HCT116 (cell line): Measurements from ENCODE around the gene DLST. TPM values are rescaled to one million over a fixed set of nuclear protein-coding genes. Genes with fewer than 3 reads are reported as not detected.
A peak's percentile ranks its signal among the peaks of the same experiment; 100 is the strongest.

Experiments
- ATAC-seq: fragments of 200-7000 bp; cut with Tn5 transposase; 2 replicates; pipeline ENCODE4 v1.9.1; 2020; ENCODE audit warnings: mild to moderate bottlenecking, moderate library complexity
- BruUV-seq: library from RNA; stranded (reverse); fragments of 400-500 nt; replicated peaks from 2 replicates; lab custom pipeline; 2021; lab: Mats Ljungman, UMichigan
- CTCF ChIA-PET: fragments of 300-600 bp; sonication (Branson Sonifier 250); formaldehyde crosslinking; loops from one replicate; lab custom pipeline; 2021; ENCODE audit warnings: antibody characterized with exemption; lab: Charles Lee
- POLR2A ChIA-PET: fragments of 300-600, 350-600 bp; sonication (Branson Sonifier 250); formaldehyde crosslinking; loops from one replicate; lab custom pipeline; 2021; ENCODE audit warnings: antibody characterized with exemption; lab: Charles Lee
- RAD21 ChIA-PET, 2 experiments: fragments of 300-600 bp; sonication (Branson Sonifier 250); formaldehyde crosslinking; loops; one replicate each; lab custom pipeline; 2023; ENCODE audit warnings: low total read pairs in 2 of 2; ENCODE audit not compliant: uncharacterized antibody in 2 of 2, unreplicated experiment in 2 of 2, low non-redundant PET in 1 of 2; lab: Charles Lee
- DNase-seq: peaks from one replicate; pipeline ENCODE4 v3.0.0-alpha.2; 2010; ENCODE audit warnings: low read depth, low spot score
- H2AFZ ChIP-seq: fragments of 200-600 bp; shearing (Covaris generic), sonication (generic); 2 replicates; pipeline ENCODE4 v1.6.1; 2017; ENCODE audit warnings: low read depth, mixed run types, mixed read lengths, antibody characterized with exemption, low read length; ENCODE audit not compliant: poor library complexity, severe bottlenecking
- H3K27ac ChIP-seq: 2 replicates; pipeline ENCODE4 v1.5.1; 2012; ENCODE audit warnings: low read depth, low read length
- H3K27me3 ChIP-seq: fragments of 200-600 bp; sonication (generic); 2 replicates; pipeline ENCODE4 v1.6.1; 2016; ENCODE audit warnings: mixed run types, low read length, mixed read lengths; ENCODE audit not compliant: insufficient read depth
- H3K36me3 ChIP-seq, 2 experiments: fragments of 200-500 bp in 1 of 2; fragments of 200-600 bp in 1 of 2; sonication (Bioruptor generic) in 1 of 2; sonication (generic) in 1 of 2; 2 replicates each; pipeline versions ENCODE4 v1.5.1 to v1.6.1; 2014 to 2016; ENCODE audit warnings: low read length in 2 of 2, inconsistent platforms in 1 of 2, mixed read lengths in 1 of 2, mixed run types in 1 of 2; ENCODE audit not compliant: insufficient read depth in 2 of 2, control insufficient read depth in 1 of 2
- H3K4me1 ChIP-seq, 2 experiments: fragments of 200-600 bp in 1 of 2; sonication (generic) in 1 of 2; 2 replicates each; pipeline versions ENCODE4 v1.5.1 to v1.6.1; 2012 to 2017; ENCODE audit warnings: low read length in 2 of 2, inconsistent platforms in 1 of 2, mild to moderate bottlenecking in 1 of 2, mixed read lengths in 1 of 2, mixed run types in 1 of 2, moderate library complexity in 1 of 2; ENCODE audit not compliant: insufficient read depth in 2 of 2, control insufficient read depth in 1 of 2
- H3K4me2 ChIP-seq: fragments of 200-600 bp; sonication (generic); 2 replicates; pipeline ENCODE4 v1.6.1; 2017; ENCODE audit warnings: mixed run types, low read length, mixed read lengths
- H3K4me3 ChIP-seq, 2 experiments: fragments of 200-600 bp in 1 of 2; sonication (generic) in 1 of 2; replicated peaks in 1 of 2; 2 replicates each; pipeline ENCODE4 v1.5.1; 2011 to 2016; ENCODE audit warnings: low read length in 2 of 2, control low read depth in 1 of 2, low read depth in 1 of 2, mild to moderate bottlenecking in 1 of 2, mixed read lengths in 1 of 2, mixed run types in 1 of 2
- H3K79me2 ChIP-seq: fragments of 200-600 bp; sonication (generic); 2 replicates; pipeline ENCODE4 v1.6.1; 2017; ENCODE audit warnings: mild to moderate bottlenecking, mixed run types, low read length, moderate library complexity, mixed read lengths; ENCODE audit not compliant: insufficient read depth
- H3K9ac ChIP-seq: fragments of 200-600 bp; sonication (generic); 2 replicates; pipeline ENCODE4 v1.6.1; 2016; ENCODE audit warnings: low read length, mixed read lengths
- H3K9me2 ChIP-seq: fragments of 200-600 bp; sonication (generic), shearing (Covaris generic); 2 replicates; pipeline ENCODE4 v1.6.1; 2017; ENCODE audit warnings: mixed run types, mild to moderate bottlenecking, moderate library complexity; ENCODE audit not compliant: insufficient read depth
- H3K9me3 ChIP-seq, 2 experiments: fragments of 200-500 bp in 1 of 2; fragments of 200-600 bp in 1 of 2; sonication (Bioruptor generic) in 1 of 2; sonication (generic) in 1 of 2; 2 replicates each; pipeline ENCODE4 v1.6.1; 2014 to 2017; ENCODE audit warnings: low read length in 2 of 2, mixed read lengths in 2 of 2, inconsistent platforms in 1 of 2, low read depth in 1 of 2, mild to moderate bottlenecking in 1 of 2, mixed run types in 1 of 2, moderate library complexity in 1 of 2; ENCODE audit not compliant: control insufficient read depth in 1 of 2, insufficient read depth in 1 of 2
- H4K20me1 ChIP-seq: fragments of 200-600 bp; sonication (generic), shearing (Covaris generic); 2 replicates; pipeline ENCODE4 v1.6.1; 2017; ENCODE audit warnings: mixed run types, mild to moderate bottlenecking, moderate library complexity; ENCODE audit not compliant: insufficient read depth
- ATF3 ChIP-seq: IDR thresholded peaks from 2 replicates; pipeline ENCODE4 v1.6.1; 2012
- CEBPB ChIP-seq: IDR thresholded peaks from 2 replicates; pipeline ENCODE4 v1.6.1; 2012; ENCODE audit warnings: low read depth
- EGR1 ChIP-seq: IDR thresholded peaks from 2 replicates; pipeline ENCODE4 v1.6.1; 2012; ENCODE audit warnings: low read depth
- ELF1 ChIP-seq: IDR thresholded peaks from 2 replicates; pipeline ENCODE4 v1.6.1; 2012; ENCODE audit warnings: low read depth, borderline replicate concordance
- EZH2 ChIP-seq: fragments of 200-600 bp; sonication (generic); IDR thresholded peaks from 2 replicates; pipeline ENCODE4 v1.6.1; 2017; ENCODE audit warnings: antibody characterized with exemption, mixed run types
- EZH2phosphoT487 ChIP-seq: fragments of 200-600 bp; IDR thresholded peaks from 2 replicates; pipeline ENCODE4 v1.6.1; 2018; ENCODE audit warnings: antibody characterized with exemption, borderline replicate concordance
- FOSL1 ChIP-seq: IDR thresholded peaks from 2 replicates; pipeline ENCODE4 v1.6.1; 2012; ENCODE audit warnings: low read depth
- JUND ChIP-seq: IDR thresholded peaks from 2 replicates; pipeline ENCODE4 v1.6.1; 2012
- POLR2A ChIP-seq: IDR thresholded peaks from 2 replicates; pipeline ENCODE4 v1.7.0; 2011; ENCODE audit warnings: borderline replicate concordance; ENCODE audit not compliant: insufficient read depth, insufficient read length; ENCODE audit errors: extremely low read depth
- POLR2AphosphoS5 ChIP-seq: IDR thresholded peaks from 2 replicates; pipeline ENCODE4 v1.6.1; 2011; ENCODE audit warnings: mild to moderate bottlenecking, low read depth, low read length, moderate library complexity
- RAD21 ChIP-seq: IDR thresholded peaks from 2 replicates; pipeline ENCODE4 v1.6.1; 2012; ENCODE audit warnings: low read depth, mild to moderate bottlenecking
- SIN3A ChIP-seq: IDR thresholded peaks from 2 replicates; pipeline ENCODE4 v1.6.1; 2012; ENCODE audit warnings: low read depth
- SP1 ChIP-seq: IDR thresholded peaks from 2 replicates; pipeline ENCODE4 v1.6.1; 2012; ENCODE audit warnings: low read depth
- SRF ChIP-seq: IDR thresholded peaks from 2 replicates; pipeline ENCODE4 v1.6.1; 2012; ENCODE audit warnings: low read depth
- TCF7L2 ChIP-seq: IDR thresholded peaks from 2 replicates; pipeline ENCODE4 v1.7.0; 2011; ENCODE audit warnings: borderline replicate concordance, inconsistent platforms; ENCODE audit not compliant: insufficient read depth, insufficient read length; ENCODE audit errors: extremely low read depth
- YY1 ChIP-seq: IDR thresholded peaks from 2 replicates; pipeline ENCODE4 v1.6.1; 2011; ENCODE audit warnings: low read length, low read depth, moderate library complexity, mild to moderate bottlenecking; ENCODE audit not compliant: insufficient replicate concordance; ENCODE audit errors: extremely low read depth
- ZFX ChIP-seq: fragments of 450-650 bp; IDR thresholded peaks from 2 replicates; pipeline ENCODE4 v1.6.1; 2017
- intact Hi-C: fragments of 100-400 bp; cut with micrococcal nuclease; formaldehyde crosslinking; loops from 2 replicates; pipeline ENCODE4 v1.10.0; 2022
- total RNA-seq: library from RNA; stranded (reverse); gene quantifications from one replicate; pipeline ENCODE4 v1.2.1, GENCODE V29; 2021; ENCODE audit not compliant: unreplicated experiment
- TF ChIP-seq, protein P1 (sequence below): IDR thresholded peaks from 2 replicates; pipeline ENCODE4 v1.6.1; 2012; ENCODE audit warnings: low read depth
- TF ChIP-seq, protein P2 (sequence below): IDR thresholded peaks from 2 replicates; pipeline ENCODE4 v1.6.1; 2012

The DLST gene
- total RNA-seq, 1 experiment from 2014 or later: 101 TPM

DNA sequence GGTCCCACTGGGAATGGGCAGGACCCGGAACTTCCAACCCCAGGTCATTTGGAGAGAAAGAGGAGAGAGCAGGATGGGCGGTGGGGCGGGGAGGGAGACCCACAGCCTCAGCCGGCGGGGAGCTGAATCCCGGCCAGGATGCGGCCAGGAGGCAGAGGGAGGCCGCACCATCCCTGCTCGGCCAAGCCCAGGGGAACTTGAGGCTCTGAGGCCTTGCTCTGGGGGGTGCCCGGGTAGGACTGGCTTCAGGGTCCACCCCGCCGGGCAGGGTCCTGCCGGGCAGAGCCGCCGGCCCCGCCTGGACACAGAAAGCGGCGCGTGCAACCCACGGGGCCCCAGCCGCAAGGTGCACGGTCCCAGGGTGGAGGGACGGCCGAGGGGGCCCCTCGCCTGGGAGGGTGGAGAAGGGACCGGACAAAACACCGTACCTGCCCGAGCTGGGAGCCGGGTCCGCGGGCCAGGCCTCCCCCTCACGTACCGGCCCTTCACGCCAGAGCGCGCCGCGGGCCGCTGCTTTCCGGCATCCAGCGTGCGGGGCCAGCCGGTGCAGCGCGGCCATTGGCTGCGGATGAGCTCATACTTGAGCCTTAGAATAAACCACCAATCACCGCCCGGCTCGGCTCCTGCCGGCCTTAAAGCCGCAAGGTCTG lies 41.2 kb downstream of the DLST start, which contains the start of gene RPS6KL1:
RPS6KL1 (minus strand) TSS at position 509 of the 650 bp plus-strand sequence. CDS start 1,719 bp downstream, outside the sequence.
- peak within 1 kb of the TSS; percentile 82 for H3K9ac ChIP-seq
- intact Hi-C loops: no loop called here
- no peaks in the 10 kb centered on the region for H3K27me3 ChIP-seq
- CTCF ChIA-PET: interaction anchor here (0.6 to 1.8 kb wide), 10 partner anchors 11 to 391 kb away, joined by 3 to 29 read pairs (median 4); partner anchors contain the start of genes NEK9 and ZC2HC1C
- no TSS peak for BruUV-seq
- peak within 1 kb of the TSS; percentile 97 for H3K4me2 ChIP-seq
- peak within 1 kb of the TSS; percentile 74 to 90 for H3K4me3 ChIP-seq
- H3K79me2 ChIP-seq: no peaks in the 10 kb centered on the region
- no peak for TF ChIP-seq EZH2
- TF ChIP-seq ZFX: peak; percentile 79; the same call in 1 of the 2 replicates
- TF ChIP-seq POLR2AphosphoS5: peak; percentile 41; the same call in 1 of the 2 replicates
- no peak for TF ChIP-seq EGR1
- TF ChIP-seq, protein P1, sequence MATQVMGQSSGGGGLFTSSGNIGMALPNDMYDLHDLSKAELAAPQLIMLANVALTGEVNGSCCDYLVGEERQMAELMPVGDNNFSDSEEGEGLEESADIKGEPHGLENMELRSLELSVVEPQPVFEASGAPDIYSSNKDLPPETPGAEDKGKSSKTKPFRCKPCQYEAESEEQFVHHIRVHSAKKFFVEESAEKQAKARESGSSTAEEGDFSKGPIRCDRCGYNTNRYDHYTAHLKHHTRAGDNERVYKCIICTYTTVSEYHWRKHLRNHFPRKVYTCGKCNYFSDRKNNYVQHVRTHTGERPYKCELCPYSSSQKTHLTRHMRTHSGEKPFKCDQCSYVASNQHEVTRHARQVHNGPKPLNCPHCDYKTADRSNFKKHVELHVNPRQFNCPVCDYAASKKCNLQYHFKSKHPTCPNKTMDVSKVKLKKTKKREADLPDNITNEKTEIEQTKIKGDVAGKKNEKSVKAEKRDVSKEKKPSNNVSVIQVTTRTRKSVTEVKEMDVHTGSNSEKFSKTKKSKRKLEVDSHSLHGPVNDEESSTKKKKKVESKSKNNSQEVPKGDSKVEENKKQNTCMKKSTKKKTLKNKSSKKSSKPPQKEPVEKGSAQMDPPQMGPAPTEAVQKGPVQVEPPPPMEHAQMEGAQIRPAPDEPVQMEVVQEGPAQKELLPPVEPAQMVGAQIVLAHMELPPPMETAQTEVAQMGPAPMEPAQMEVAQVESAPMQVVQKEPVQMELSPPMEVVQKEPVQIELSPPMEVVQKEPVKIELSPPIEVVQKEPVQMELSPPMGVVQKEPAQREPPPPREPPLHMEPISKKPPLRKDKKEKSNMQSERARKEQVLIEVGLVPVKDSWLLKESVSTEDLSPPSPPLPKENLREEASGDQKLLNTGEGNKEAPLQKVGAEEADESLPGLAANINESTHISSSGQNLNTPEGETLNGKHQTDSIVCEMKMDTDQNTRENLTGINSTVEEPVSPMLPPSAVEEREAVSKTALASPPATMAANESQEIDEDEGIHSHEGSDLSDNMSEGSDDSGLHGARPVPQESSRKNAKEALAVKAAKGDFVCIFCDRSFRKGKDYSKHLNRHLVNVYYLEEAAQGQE: no peak
- no peak for TF ChIP-seq RAD21
- no peak for TF ChIP-seq POLR2A
- TF ChIP-seq CEBPB: no peak
- TF ChIP-seq YY1: no peak
- no peak for TF ChIP-seq ATF3
- TF ChIP-seq SIN3A: peak; percentile 65
- no peak for TF ChIP-seq TCF7L2
- TF ChIP-seq JUND: no peak
- TF ChIP-seq FOSL1: no peak
- TF ChIP-seq SRF: no peak
- TF ChIP-seq, protein P2, sequence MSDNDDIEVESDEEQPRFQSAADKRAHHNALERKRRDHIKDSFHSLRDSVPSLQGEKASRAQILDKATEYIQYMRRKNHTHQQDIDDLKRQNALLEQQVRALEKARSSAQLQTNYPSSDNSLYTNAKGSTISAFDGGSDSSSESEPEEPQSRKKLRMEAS: peak; percentile 51
- TF ChIP-seq EZH2phosphoT487: no peak
- TF ChIP-seq SP1: peak; percentile 43; the same call in 1 of the 2 replicates
- TF ChIP-seq ELF1: no peak
- peak; percentile 68 for DNase-seq
- H3K4me1 ChIP-seq: peaks cover 0 to 12% of the 10 kb centered on the region in 2 experiments; a peak in 2 of 4 replicates
- peak within 1 kb of the TSS; percentile 69 for H2AFZ ChIP-seq
- no peaks in the 10 kb centered on the region for H3K9me3 ChIP-seq
- H4K20me1 ChIP-seq: no peaks in the 10 kb centered on the region
- RAD21 ChIA-PET: interaction anchor here (0.5 to 1.0 kb wide), 5 partner anchors 22 to 207 kb away, joined by 3 to 6 read pairs (median 4); no protein-coding TSS in a partner anchor
- no peaks in the 10 kb centered on the region for H3K9me2 ChIP-seq
- POLR2A ChIA-PET: interaction anchor here (0.5 to 1.3 kb wide), 7 partner anchors 8 to 889 kb away, joined by 3 to 6 read pairs (median 3); partner anchors contain the start of genes PGF and ZC2HC1C
- peak; percentile 98 for ATAC-seq
- no peaks in the 10 kb centered on the region for H3K36me3 ChIP-seq
- H3K27ac ChIP-seq: no peak within 1 kb of the TSS
